SJCRH30 (cell line): ENCODE results near the gene LAP3. TPM values are rescaled to one million over a fixed set of nuclear protein-coding genes. Genes with fewer than 3 reads are reported as not detected.

Experiments used
- DNase-seq, 2 experiments: peaks; one replicate each; pipeline ENCODE4 v3.0.0-alpha.2; 2015 to 2020
- H3K27ac ChIP-seq: fragments of 250-450 bp; sonication (Bioruptor Pico); 2 replicates; pipeline ENCODE4 v1.5.1; 2020; ENCODE audit warnings: mild to moderate bottlenecking, moderate library complexity
- H3K27me3 ChIP-seq: fragments of 250-450 bp; sonication (Bioruptor Pico); 2 replicates; pipeline ENCODE4 v1.5.1; 2020; ENCODE audit warnings: mild to moderate bottlenecking, moderate library complexity
- H3K36me3 ChIP-seq: fragments of 250-450 bp; sonication (Bioruptor Pico); 2 replicates; pipeline ENCODE4 v1.5.1; 2020; ENCODE audit warnings: mild to moderate bottlenecking, moderate library complexity
- H3K4me1 ChIP-seq: fragments of 250-450 bp; sonication (Bioruptor Pico); 2 replicates; pipeline ENCODE4 v1.5.1; 2020; ENCODE audit warnings: mild to moderate bottlenecking, moderate library complexity
- H3K4me3 ChIP-seq: fragments of 250-450 bp; sonication (Bioruptor Pico); 2 replicates; pipeline ENCODE4 v1.5.1; 2020; ENCODE audit warnings: mild to moderate bottlenecking, moderate library complexity
- H3K9me3 ChIP-seq: fragments of 250-450 bp; sonication (Bioruptor Pico); replicated peaks from 2 replicates; pipeline ENCODE4 v1.5.1; 2020; ENCODE audit warnings: mild to moderate bottlenecking, moderate library complexity
- total RNA-seq: library from RNA; depleted of rRNA; stranded (reverse); fragments of >200 nt; shearing (Covaris generic); gene quantifications from 2 replicates; pipeline ENCODE4 v1.2.3, GENCODE V29; 2014

LAP3 gene
- total RNA-seq, 1 experiment from 2014 or later = 58.3 TPM

- Histone ChIP-seq H3K9me3 (no peaks in the 10 kb centered on the region), H3K27me3 (no peaks in the 10 kb centered on the region), H3K27ac (no peak overlapping the region), H3K36me3 (peaks cover 26% of the 10 kb centered on the region), H3K4me1 (no peaks in the 10 kb centered on the region), H3K4me3 (no peak overlapping the region)
- no peak for DNase-seq
These were observed 4.0 kb downstream of the LAP3 start for GRCh38 chr4:17580969-17581368.

DNA sequence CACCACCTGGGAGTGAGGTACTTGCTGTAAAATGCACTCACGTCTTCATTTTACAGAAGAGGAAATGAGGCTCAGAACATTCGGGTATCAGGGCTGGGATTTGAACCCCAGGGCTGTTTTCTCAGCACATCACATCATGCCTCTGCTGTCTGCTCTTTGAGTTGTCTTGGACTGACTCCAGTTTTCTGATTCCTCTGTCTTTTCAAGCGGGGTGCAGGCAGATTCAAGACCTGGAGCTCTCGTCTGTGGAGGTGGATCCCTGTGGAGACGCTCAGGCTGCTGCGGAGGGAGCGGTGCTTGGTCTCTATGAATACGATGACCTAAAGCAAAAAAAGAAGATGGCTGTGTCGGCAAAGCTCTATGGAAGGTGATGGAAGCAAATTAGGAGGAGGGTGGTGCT, 6.3 kb downstream of the LAP3 start:
- Histone ChIP-seq H3K4me3 (no peak overlapping the region), H3K27ac (no peak overlapping the region), H3K9me3 (no peaks in the 10 kb centered on the region), H3K27me3 (no peaks in the 10 kb centered on the region), H3K36me3 (peaks cover 36% of the 10 kb centered on the region), H3K4me1 (no peaks in the 10 kb centered on the region)
- no peak for DNase-seq

DNA sequence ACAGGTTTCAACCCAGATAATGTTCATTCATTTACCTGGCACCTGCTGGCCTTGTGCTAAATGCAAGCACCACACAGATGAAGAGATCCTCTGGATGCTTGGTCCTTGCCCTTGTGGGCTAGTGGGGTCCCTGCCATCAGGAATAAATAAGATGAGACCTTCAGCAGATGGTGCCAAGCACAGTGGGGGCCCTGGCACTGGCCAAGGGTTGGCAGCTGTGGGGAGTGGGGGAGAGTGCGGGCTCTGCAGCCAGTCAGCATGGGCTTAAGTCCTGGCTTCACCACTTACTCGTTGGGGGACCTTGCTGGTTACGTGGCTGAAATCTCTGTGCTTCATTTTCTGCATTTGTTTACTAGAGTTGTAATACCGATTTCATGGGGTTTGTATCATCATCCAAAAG, 6.9 kb downstream of the LAP3 start:
- Histone ChIP-seq H3K36me3 (peaks cover 42% of the 10 kb centered on the region), H3K9me3 (no peaks in the 10 kb centered on the region), H3K27ac (no peak overlapping the region)

DNA sequence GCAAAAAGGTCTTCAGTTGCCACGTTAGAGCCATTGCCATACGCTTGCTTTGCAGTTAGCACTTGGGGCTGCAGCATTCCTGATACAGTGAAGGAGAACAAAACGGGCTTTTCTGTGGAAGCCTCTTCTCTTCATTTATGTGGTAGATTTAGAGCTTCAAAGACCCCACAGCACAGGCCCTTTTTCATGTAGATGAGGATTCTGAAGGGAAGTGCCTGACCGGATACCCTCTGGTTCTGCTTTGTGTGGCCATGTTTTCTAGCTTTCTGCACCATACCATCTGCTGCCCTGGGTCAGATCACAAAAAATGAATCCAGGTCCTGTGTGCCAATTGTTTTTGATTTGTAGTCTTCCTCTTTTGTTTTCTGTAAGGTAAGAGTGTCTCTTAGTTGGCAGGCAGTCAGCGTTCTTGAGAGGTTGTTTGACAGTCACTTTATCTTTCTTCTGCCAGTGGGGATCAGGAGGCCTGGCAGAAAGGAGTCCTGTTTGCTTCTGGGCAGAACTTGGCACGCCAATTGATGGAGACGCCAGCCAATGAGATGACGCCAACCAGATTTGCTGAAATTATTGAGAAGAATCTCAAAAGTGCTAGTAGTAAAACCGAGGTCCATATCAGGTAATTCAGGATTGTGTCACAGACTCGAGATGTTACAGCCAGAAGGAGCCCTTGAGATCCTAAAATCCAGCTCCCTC, 7.7 kb downstream of the LAP3 start:
- H3K4me3 ChIP-seq = no peak overlapping the region
- H3K9me3 ChIP-seq = no peaks in the 10 kb centered on the region
- peaks cover 49% of the 10 kb centered on the region for H3K36me3 ChIP-seq
- no peaks in the 10 kb centered on the region for H3K4me1 ChIP-seq
- H3K27me3 ChIP-seq = no peaks in the 10 kb centered on the region
- no peak overlapping the region for H3K27ac ChIP-seq
- DNase-seq = no peak

More for the DNA sequence above, 6.9 kb downstream of the LAP3 start:
- no peak overlapping the region for H3K4me3 ChIP-seq
- no peak for DNase-seq
- no peaks in the 10 kb centered on the region for H3K4me1 ChIP-seq
- no peaks in the 10 kb centered on the region for H3K27me3 ChIP-seq

DNA sequence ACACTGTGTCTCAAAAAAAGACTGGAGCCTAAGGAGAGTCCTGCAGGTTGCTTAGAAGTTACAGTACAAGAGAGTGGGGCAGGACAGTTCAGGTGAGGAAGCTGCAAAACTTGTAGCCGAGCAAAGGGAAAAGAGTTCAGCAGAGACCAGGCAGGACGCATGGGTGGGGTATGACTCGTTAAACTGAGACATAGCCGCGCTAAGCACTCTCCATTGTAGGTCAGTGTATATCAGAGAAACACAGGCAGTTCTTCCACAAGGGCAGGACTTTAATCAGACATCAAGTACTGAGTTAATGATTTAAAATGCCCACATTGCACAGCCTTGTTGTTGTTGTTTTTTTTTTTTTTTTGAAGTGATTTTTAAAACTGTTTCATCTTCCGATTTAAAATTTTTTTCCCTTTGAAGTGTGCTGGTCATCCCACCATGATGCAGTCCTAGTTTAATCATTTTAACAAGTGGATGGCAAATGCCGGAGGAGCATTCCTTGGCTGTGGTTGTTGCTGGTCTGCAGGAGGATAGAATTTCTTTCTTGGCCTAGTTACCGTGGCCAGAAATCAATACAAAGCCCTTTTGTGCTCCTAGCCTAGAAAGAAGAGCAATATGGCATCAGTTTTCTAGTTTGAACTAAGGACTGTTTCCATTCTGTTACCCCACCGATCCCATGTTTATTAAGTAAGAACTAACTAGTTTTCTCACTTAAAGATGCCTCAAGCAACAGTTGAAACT, 10.3 kb downstream of the LAP3 start:
- DNase-seq = peak; percentile 7 to 47
- Histone ChIP-seq H3K4me3 (no peak overlapping the region), H3K4me1 (no peaks in the 10 kb centered on the region), H3K36me3 (peaks cover 47% of the 10 kb centered on the region), H3K27ac (no peak overlapping the region), H3K27me3 (no peaks in the 10 kb centered on the region), H3K9me3 (no peaks in the 10 kb centered on the region)

- H3K27ac ChIP-seq = no peak overlapping the region
- no peak overlapping the region for H3K4me3 ChIP-seq
- H3K9me3 ChIP-seq = no peaks in the 10 kb centered on the region
- H3K27me3 ChIP-seq = no peaks in the 10 kb centered on the region
- peaks cover 40% of the 10 kb centered on the region for H3K36me3 ChIP-seq
- no peaks in the 10 kb centered on the region for H3K4me1 ChIP-seq
- no peak for DNase-seq
These were observed 12.4 kb downstream of the LAP3 start for GRCh38 chr4:17589355-17589754.

DNA sequence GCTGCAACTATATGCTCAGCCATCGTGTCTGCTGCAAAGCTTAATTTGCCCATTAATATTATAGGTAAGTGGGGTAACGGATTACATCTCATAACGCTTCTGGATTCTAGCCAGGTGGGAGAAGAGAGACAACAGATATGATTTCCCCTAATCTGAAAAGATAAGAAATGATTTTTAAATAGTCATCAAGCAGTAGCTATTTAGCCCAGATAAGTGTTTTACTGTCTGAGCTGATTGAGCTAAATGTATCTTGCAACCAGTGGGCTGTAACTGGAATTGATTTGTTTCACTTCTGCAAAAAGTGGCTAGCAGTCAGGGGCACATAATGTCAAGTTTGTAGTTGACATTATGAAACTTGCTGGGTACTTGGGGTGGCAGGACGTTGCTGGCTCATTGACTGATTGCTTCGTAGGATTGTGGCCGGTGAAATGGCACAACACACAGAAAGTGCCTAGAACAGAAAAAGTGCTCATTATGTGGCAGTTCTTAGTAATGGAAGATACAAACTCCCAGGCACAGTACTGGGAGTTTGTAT, 18.5 kb downstream of the LAP3 start:
- no peaks in the 10 kb centered on the region for H3K27me3 ChIP-seq
- no peaks in the 10 kb centered on the region for H3K4me1 ChIP-seq
- peaks cover 31% of the 10 kb centered on the region for H3K36me3 ChIP-seq
- H3K4me3 ChIP-seq = no peak overlapping the region
- H3K27ac ChIP-seq = no peak overlapping the region
- no peak for DNase-seq
- no peaks in the 10 kb centered on the region for H3K9me3 ChIP-seq

DNA sequence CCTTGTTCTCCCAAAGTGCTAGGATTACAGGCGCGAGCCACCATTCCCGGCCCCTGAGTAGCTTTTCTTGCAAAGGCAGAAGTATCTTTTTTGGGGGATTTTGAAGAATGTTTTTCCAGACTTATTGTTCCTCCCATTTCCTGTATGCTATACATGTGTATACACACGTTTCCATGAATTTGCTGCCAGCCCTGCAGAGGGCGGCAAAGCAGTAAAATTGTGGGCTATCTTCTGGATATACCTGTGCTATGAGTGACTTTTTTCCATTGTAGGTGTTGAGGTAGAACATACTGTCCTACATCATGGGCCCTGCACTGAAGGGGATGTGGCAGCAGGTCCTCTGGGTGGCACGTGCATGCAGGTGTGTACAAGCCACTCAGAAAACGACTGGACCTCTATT, 20.5 kb downstream of the LAP3 start:
- H3K27ac ChIP-seq = no peak overlapping the region
- no peaks in the 10 kb centered on the region for H3K4me1 ChIP-seq
- H3K27me3 ChIP-seq = no peaks in the 10 kb centered on the region
- peak in 1 of 2 experiments; percentile 29 for DNase-seq
- H3K36me3 ChIP-seq = peaks cover 36% of the 10 kb centered on the region
- H3K4me3 ChIP-seq = no peak overlapping the region
- H3K9me3 ChIP-seq = no peaks in the 10 kb centered on the region

DNA sequence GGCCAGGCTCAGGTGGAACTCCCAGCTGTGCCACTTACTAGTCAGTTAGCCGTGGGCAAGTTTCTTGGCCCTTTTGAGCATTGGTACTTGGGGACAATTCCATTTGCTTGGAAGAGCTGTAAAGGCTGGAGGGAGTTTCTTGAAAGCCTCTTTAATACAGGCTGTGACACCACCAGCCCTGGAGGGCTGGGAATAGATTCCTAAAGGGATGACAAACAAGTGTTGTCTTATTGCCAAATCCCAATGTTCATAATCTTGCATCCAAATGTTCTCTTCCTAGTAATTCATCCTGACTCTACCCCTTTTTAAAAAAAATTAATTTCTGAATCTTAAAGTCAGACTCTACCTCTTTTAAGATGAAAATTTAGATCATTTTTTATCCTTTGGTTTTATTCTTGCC, 22.8 kb downstream of the LAP3 start:
- no peak for DNase-seq
- Histone ChIP-seq H3K27ac (no peak overlapping the region), H3K36me3 (peaks cover 31% of the 10 kb centered on the region), H3K27me3 (no peaks in the 10 kb centered on the region), H3K9me3 (no peaks in the 10 kb centered on the region), H3K4me1 (no peaks in the 10 kb centered on the region), H3K4me3 (no peak overlapping the region)

DNA sequence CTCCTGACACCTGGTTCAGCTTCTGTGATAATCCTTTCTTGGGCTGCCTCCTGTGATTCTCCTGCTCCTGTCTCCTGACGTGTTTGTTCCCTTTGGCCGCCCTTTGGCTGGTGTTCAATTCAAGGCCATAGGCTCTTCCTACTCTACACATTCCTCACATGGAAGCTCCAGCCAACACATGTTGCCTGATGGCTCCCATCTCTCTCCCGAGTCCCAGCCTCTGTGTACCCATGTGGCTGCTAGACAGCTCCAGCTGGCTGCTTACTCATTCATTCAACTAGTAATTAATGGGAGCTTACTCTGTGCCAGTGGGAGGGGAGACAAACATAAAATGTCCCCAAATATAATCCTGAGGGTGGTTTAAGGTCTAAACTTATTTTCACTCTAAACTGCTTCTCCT, 28.2 kb downstream of the LAP3 start:
- DNase-seq = no peak
- Histone ChIP-seq H3K4me3 (no peak overlapping the region), H3K4me1 (no peaks in the 10 kb centered on the region), H3K27ac (no peak overlapping the region), H3K9me3 (no peaks in the 10 kb centered on the region), H3K36me3 (peaks cover 21% of the 10 kb centered on the region), H3K27me3 (no peaks in the 10 kb centered on the region)

- DNase-seq = no peak
- no peaks in the 10 kb centered on the region; the same call in 1 of the 2 replicates for H3K4me1 ChIP-seq
These were observed 36.9 kb downstream of the LAP3 start for GRCh38 chr4:17613761-17614415.

GRCh38 chr4:17614416-17615299, 37.7 kb downstream of the LAP3 start, which contains the start of gene MED28:
MED28 (plus strand) TSS chr4:17614641; CDS start chr4:17614655, 14 bp downstream.
- Histone ChIP-seq H3K9me3 (no peaks in the 10 kb centered on the region), H3K4me1 (no peaks in the 10 kb centered on the region; the same call in 1 of the 2 replicates), H3K4me3 (peak within 1 kb of the TSS; percentile 92), H3K27ac (peak within 1 kb of the TSS; percentile 85), H3K36me3 (peaks cover 13% of the 10 kb centered on the region), H3K27me3 (no peaks in the 10 kb centered on the region)
- peak; percentile 96 to 98 for DNase-seq

More at GRCh38 chr4:17613761-17614415, 36.9 kb downstream of the LAP3 start:
- Histone ChIP-seq H3K9me3 (no peaks in the 10 kb centered on the region), H3K36me3 (peaks cover 12% of the 10 kb centered on the region), H3K27ac (peak overlapping the region; percentile 85), H3K27me3 (no peaks in the 10 kb centered on the region), H3K4me3 (peak overlapping the region; percentile 92)

DNA sequence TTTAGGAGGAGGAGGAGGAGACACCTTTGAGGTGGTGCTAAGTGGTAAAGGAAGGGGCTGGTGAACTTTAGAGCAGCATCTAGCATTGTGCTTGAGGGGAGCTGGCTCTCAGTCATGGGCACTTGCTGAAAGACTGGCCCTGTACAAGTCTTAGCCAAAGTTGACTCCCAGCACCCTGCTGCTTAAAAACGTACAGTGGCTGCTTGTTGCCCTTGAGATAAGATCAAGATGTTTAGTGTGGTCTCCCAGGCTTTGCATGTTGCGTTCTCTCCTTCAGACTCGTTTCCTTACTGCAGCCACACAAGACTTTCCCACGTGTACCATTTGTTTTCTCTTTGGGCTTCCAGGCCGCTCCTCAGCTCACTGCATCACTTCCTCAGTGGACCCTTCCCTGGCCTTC, 39.3 kb downstream of the LAP3 start:
- Histone ChIP-seq H3K27me3 (no peaks in the 10 kb centered on the region), H3K4me3 (no peak overlapping the region), H3K36me3 (peaks cover 22% of the 10 kb centered on the region), H3K9me3 (no peaks in the 10 kb centered on the region), H3K27ac (no peak overlapping the region), H3K4me1 (no peaks in the 10 kb centered on the region; the same call in 1 of the 2 replicates)
- DNase-seq = no peak

- H3K4me1 ChIP-seq = no peaks in the 10 kb centered on the region; the same call in 1 of the 2 replicates
- H3K4me3 ChIP-seq = no peak overlapping the region
- no peaks in the 10 kb centered on the region for H3K27me3 ChIP-seq
- no peak overlapping the region for H3K27ac ChIP-seq
- no peak for DNase-seq
- peaks cover 45% of the 10 kb centered on the region for H3K36me3 ChIP-seq
- no peaks in the 10 kb centered on the region for H3K9me3 ChIP-seq
These were observed 41.9 kb downstream of the LAP3 start for GRCh38 chr4:17618926-17619325.
